ENCODE measurements around the gene TEDC1. TPM values are rescaled to one million over a fixed set of nuclear protein-coding genes. Genes with fewer than 3 reads are reported as not detected.

Gene TEDC1
- total RNA-seq, 1 donor from 2014 or later: 22.7 TPM

GRCh38 chr14:105517096-105517495 lies 26.1 kb downstream of the TEDC1 start:
- DNase-seq (ENCODE audit: low spot score): no peak

GRCh38 chr14:105519946-105520698 lies 29.1 kb downstream of the TEDC1 start:
- DNase-seq (ENCODE audit: low spot score): peak; percentile 20

- DNase-seq (ENCODE audit: low spot score): peak; percentile 55
Measured at GRCh38 chr14:105525326-105525725, 34.3 kb downstream of the TEDC1 start.

- DNase-seq (ENCODE audit: low spot score): no peak
Measured at GRCh38 chr14:105525861-105526775, 35.1 kb downstream of the TEDC1 start, which contains the start of gene TMEM121. TMEM121 (plus strand) TSS chr14:105526583; CDS start chr14:105528835, 2,252 bp downstream.

GRCh38 chr14:105526776-105527380 lies 35.8 kb downstream of the TEDC1 start:
- DNase-seq (ENCODE audit: low spot score): no peak

GRCh38 chr14:105527381-105527825 lies 36.4 kb downstream of the TEDC1 start:
- no peak for DNase-seq (ENCODE audit: low spot score)

GRCh38 chr14:105527826-105528585 lies 37.0 kb downstream of the TEDC1 start:
- DNase-seq (ENCODE audit: low spot score): peak; percentile 94

- no peak for DNase-seq (ENCODE audit: low spot score)
Measured at GRCh38 chr14:105528586-105529318, 37.7 kb downstream of the TEDC1 start.

- DNase-seq (ENCODE audit: low spot score): no peak
Measured at GRCh38 chr14:105529319-105529568, 38.2 kb downstream of the TEDC1 start.

- DNase-seq (ENCODE audit: low spot score): no peak
Measured at GRCh38 chr14:105529569-105530284, 38.7 kb downstream of the TEDC1 start.

GRCh38 chr14:105530285-105531087 lies 39.4 kb downstream of the TEDC1 start:
- DNase-seq (ENCODE audit: low spot score): no peak

GRCh38 chr14:105531088-105531893 lies 40.2 kb downstream of the TEDC1 start:
- peak; percentile 82 for DNase-seq (ENCODE audit: low spot score)

GRCh38 chr14:105531894-105532623 lies 41.0 kb downstream of the TEDC1 start:
- no peak for DNase-seq (ENCODE audit: low spot score)

GRCh38 chr14:105532735-105533141 lies 41.7 kb downstream of the TEDC1 start:
- DNase-seq (ENCODE audit: low spot score): no peak

GRCh38 chr14:105533391-105533790 lies 42.3 kb downstream of the TEDC1 start:
- no peak for DNase-seq (ENCODE audit: low spot score)

- DNase-seq (ENCODE audit: low spot score): no peak
Measured at GRCh38 chr14:105533811-105534498, 42.9 kb downstream of the TEDC1 start.

GRCh38 chr14:105534586-105534985 lies 43.5 kb downstream of the TEDC1 start:
- no peak for DNase-seq (ENCODE audit: low spot score)
